ENCODE data around the gene MEMO1. TPM values are rescaled to one million over a fixed set of nuclear protein-coding genes. Genes with fewer than 3 reads are reported as not detected.
A peak's percentile ranks its signal among the peaks of the same experiment; 100 is the strongest.
"Not testable (repeated sequence)": the region's sequence is repeated elsewhere in the genome, so short reads cannot be mapped to it uniquely, and the experiment has no call there.

MEMO1 gene
- 48.8 and 52.7 TPM in 2 replicates for total RNA-seq

- DNase-seq (ENCODE audit: low read depth, low spot score), result peak; percentile 84
These were observed at the start of gene MEMO1 for GRCh38 chr2:32010670-32011484. Gene MEMO1 (minus strand): TSS chr2:32011008. CDS start chr2:32010247, 761 bp downstream.

GRCh38 chr2:32060266-32060665, 49.5 kb upstream of the MEMO1 start:
- DNase-seq (ENCODE audit: low read depth, low spot score), result no peak

GRCh38 chr2:32058130-32058529, 47.3 kb upstream of the MEMO1 start:
- no peak for DNase-seq (ENCODE audit: low read depth, low spot score)

GRCh38 chr2:32054583-32054982, 43.8 kb upstream of the MEMO1 start:
- DNase-seq (ENCODE audit: low read depth, low spot score), result not testable (repeated sequence)

- DNase-seq (ENCODE audit: low read depth, low spot score), result no peak
These were observed 41.1 kb upstream of the MEMO1 start for GRCh38 chr2:32051836-32052439.

- no peak for DNase-seq (ENCODE audit: low read depth, low spot score)
These were observed 32.8 kb upstream of the MEMO1 start for GRCh38 chr2:32043561-32043960.

GRCh38 chr2:32039447-32040219, 28.8 kb upstream of the MEMO1 start, which contains the start of gene DPY30:
Gene DPY30 (minus strand): TSS chr2:32039805. CDS start chr2:32039456, 349 bp downstream.
- peak; percentile 76 for DNase-seq (ENCODE audit: low read depth, low spot score)

- DNase-seq (ENCODE audit: low read depth, low spot score), result not testable (repeated sequence)
These were observed 23.5 kb upstream of the MEMO1 start for GRCh38 chr2:32034198-32034887.

- not testable (repeated sequence) for DNase-seq (ENCODE audit: low read depth, low spot score)
These were observed 8.1 kb upstream of the MEMO1 start for GRCh38 chr2:32018789-32019482.

GRCh38 chr2:32012872-32013271, 2.1 kb upstream of the MEMO1 start:
- DNase-seq (ENCODE audit: low read depth, low spot score), result no peak

- no peak for DNase-seq (ENCODE audit: low read depth, low spot score)
These were observed 715 bp upstream of the MEMO1 start for GRCh38 chr2:32011485-32011960.

- DNase-seq (ENCODE audit: low read depth, low spot score), result not testable (repeated sequence)
These were observed 533 bp downstream of the MEMO1 start for GRCh38 chr2:32010280-32010669.

GRCh38 chr2:32009516-32010256, 1.1 kb downstream of the MEMO1 start:
- DNase-seq (ENCODE audit: low read depth, low spot score), result no peak

GRCh38 chr2:32008805-32009515, 1.8 kb downstream of the MEMO1 start:
- no peak for DNase-seq (ENCODE audit: low read depth, low spot score)

- no peak for DNase-seq (ENCODE audit: low read depth, low spot score)
These were observed 3.8 kb downstream of the MEMO1 start for GRCh38 chr2:32007121-32007391.

- DNase-seq (ENCODE audit: low read depth, low spot score), result no peak
These were observed 5.3 kb downstream of the MEMO1 start for GRCh38 chr2:32005371-32005976.

GRCh38 chr2:32003791-32004190, 7.0 kb downstream of the MEMO1 start:
- no peak for DNase-seq (ENCODE audit: low read depth, low spot score)

- DNase-seq (ENCODE audit: low read depth, low spot score), result no peak
These were observed 8.4 kb downstream of the MEMO1 start for GRCh38 chr2:32002406-32002805.

GRCh38 chr2:31999438-31999837, 11.4 kb downstream of the MEMO1 start:
- DNase-seq (ENCODE audit: low read depth, low spot score), result no peak
